Putamen (tissue), 1 donor: Measurements from ENCODE around the gene SH2D3A.

Experiments used
- DNase-seq: peaks from one replicate; pipeline ENCODE4 v3.0.0-alpha.2; 2016; ENCODE audit warnings: low spot score

The SH2D3A gene

DNA sequence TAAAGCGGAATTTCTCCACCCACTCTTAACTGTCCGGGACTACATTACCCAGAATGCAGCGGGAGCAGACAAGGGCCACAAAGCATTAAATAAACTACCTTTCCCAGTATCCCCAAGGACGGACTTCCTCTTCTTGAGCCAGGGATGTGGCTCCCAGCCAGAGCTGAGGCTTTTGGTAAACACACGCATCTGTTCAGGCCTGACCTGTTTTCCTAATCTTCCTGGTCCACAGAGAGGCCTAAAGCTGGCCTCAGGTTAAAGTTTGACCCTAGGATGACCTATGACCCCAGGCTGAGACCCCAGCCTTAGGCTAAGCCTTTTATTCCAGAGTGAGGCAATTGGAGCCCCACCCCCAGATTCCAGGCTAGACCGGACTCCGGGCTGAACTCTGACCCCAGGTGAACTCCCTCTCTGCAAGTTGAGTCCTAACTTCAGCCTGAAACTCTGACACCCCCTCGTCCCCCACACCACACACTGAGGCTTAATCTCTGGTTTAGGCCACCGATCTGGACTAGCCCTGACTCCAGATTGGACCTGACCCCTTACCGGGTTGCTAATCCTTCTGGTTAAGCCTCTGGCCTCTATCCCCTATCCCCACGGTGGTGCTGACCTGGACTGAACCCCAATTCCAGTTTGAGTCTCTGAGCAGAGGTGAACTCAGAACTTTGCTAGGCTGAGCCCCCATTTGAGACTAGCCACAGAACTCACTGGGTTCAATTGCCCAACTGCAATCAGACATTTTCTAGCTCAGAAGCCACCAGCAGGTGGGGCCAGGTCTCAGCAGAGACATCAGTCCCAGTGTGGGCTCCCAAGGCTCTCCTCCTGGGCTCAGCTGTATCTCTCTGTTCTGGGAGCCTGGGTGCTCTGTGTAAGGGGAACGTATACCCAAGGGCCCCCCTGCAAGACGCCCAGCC lies 29.1 kb downstream of the SH2D3A start:
- peak; percentile 100 for DNase-seq

- DNase-seq: peak; percentile 86
These were observed 29.9 kb downstream of the SH2D3A start, which contains the start of gene GPR108 for GRCh38 chr19:6737284-6737872. GPR108 (minus strand) TSS chr19:6737580; CDS start chr19:6737576, 4 bp downstream.

GRCh38 chr19:6736917-6737283 lies 30.3 kb downstream of the SH2D3A start:
- DNase-seq: no peak

DNA sequence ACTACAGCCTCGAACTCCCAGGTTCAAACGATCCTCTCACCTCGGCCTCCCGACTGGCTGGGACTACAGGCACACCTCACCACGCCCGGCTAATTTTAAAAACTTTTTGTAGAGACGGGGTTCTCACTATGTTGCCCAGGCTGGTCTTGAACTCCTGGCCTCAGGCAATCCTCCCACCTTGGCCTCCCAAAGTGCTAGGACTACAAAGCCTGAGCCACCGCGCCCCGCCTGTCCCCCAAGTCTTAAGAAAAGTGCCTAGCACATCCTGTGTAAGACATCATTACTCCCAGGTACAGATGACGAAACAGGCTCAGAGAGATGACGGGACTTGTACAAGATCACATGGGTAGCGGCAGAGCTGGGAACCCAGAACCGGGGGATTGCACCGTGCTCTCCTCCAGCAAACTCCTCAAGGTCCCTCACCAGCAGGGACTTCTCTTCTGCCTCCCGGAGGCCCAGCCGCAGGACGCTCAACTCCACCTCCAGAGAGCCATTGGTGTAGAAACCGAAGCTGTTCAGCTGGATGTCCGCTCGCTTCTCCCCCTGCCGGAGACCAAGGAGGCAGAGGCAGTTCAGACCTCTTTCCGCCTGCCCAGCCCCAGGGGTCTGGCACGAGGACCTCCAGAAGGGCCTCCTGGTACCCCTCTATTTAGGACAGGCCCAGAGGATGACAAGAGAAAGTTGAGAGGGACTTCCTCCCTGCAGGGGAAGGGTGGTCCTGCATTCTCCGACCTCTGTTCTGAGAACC lies 30.9 kb downstream of the SH2D3A start:
- peak; percentile 50 for DNase-seq

- no peak for DNase-seq
These were observed 31.9 kb downstream of the SH2D3A start for GRCh38 chr19:6735181-6735911.

DNA sequence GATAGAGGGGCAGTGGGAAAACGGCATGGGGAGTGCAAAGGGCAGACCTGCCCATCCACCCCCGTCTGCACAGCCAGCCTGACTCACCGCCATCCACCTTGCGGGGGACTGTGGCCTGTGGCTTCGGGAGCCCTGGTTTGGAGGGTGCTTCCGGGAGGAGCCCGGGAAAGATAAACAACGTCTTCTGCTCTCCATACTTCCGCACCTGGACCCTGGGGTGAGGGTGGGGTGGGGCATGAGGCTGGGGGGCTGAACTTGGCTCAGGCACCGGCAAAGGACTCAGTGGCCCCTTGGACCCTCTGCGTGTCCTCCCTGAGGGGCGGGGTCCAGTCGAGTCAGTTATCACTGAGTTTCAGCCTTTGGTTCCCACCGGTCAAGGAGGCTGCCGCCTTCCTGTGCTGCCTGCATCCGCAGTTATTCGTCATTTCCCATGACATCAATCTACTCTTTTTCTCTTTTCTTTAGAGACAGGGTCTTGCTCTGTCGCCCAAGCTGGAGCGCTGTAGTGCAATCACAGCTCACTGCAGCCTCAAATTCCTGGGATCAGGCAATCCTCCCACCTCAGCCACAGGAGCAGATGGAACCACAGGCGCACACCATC lies 33.0 kb downstream of the SH2D3A start:
- DNase-seq: no peak

GRCh38 chr19:6733338-6734095 lies 33.7 kb downstream of the SH2D3A start:
- no peak for DNase-seq

- no peak for DNase-seq
These were observed 34.4 kb downstream of the SH2D3A start for GRCh38 chr19:6732803-6733337.

GRCh38 chr19:6731822-6732221 lies 35.4 kb downstream of the SH2D3A start:
- no peak for DNase-seq

DNA sequence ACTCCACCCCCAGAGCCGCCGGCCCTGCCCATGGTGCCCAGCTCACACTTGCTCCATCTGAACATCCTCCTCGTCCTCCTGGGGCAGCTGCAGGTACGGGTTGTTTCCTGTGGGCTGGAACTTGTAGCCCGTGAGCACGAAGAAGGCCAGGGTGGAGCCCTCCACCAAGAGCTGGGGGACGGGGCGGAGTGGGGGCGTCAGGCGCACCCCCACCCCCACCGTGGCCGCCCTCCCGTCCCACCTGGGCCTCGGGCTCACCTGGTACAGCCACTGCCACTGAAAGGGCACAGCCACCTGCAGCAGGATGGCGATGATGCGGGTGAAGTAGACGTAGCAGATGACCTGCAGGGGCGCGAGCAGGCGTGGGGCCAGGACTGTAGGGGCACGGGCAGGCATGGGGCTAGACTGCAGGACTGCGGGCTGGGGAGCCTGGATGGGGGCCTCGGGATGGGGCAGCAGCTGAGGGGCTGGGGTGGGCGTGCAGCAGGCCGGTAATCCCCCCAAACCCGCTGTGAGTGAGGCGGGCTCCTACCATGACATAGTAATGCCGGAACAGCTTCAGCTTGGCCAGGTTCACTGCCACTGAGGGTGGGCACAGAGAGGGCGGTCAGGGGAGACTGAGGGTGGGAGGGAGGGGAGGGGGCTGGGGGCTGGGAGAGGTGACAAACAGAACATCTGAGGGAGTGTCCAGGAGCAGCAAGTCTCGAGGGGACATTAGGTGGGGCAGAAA lies 36.1 kb downstream of the SH2D3A start:
- no peak for DNase-seq

- peak; percentile 34 for DNase-seq
These were observed 37.0 kb downstream of the SH2D3A start for GRCh38 chr19:6730153-6730804.

GRCh38 chr19:6729573-6730152 lies 37.6 kb downstream of the SH2D3A start:
- DNase-seq: no peak

DNA sequence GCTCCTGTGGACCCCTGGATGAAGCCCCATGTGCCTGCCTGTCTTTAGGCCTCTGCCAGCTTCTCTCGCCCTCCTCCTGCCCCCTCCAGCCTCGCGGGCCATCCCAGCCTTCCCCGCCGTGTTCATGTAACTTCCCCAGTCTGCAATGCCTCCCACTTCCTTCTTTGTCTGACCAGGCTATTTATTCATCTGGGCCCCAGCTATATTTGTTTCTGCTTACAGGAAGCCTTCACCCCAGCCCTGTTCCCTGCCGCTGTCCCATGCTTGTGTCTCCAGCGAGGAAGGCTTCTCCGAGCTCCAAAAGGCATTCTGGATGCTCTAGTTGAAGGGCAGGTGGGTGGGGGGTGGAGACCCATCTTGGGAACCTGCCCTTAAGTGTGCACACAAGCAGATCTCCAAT lies 38.9 kb downstream of the SH2D3A start:
- DNase-seq: no peak

GRCh38 chr19:6725513-6726231 lies 41.6 kb downstream of the SH2D3A start:
- DNase-seq: no peak

GRCh38 chr19:6724631-6725492 lies 42.4 kb downstream of the SH2D3A start:
- DNase-seq: no peak

DNA sequence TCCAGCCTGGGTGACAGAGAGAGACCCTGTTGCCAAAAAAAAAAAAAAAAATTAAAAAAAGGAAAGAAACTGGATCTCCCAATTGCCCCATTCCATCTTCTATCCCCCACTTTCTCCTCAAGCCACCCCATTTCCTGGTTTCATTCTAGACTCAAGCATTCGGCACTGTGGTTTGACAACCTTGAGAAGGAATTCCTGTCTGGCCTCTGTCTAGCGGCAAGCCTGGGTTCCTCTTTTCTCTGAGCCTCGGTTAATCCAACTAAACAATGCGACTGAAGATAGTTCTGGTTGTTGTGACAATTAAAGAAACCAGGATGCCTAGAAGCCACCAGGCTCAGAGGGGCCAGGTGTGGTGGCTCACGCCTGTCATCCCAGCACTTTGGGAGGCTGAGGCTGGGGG lies 43.5 kb downstream of the SH2D3A start:
- DNase-seq: no peak

DNA sequence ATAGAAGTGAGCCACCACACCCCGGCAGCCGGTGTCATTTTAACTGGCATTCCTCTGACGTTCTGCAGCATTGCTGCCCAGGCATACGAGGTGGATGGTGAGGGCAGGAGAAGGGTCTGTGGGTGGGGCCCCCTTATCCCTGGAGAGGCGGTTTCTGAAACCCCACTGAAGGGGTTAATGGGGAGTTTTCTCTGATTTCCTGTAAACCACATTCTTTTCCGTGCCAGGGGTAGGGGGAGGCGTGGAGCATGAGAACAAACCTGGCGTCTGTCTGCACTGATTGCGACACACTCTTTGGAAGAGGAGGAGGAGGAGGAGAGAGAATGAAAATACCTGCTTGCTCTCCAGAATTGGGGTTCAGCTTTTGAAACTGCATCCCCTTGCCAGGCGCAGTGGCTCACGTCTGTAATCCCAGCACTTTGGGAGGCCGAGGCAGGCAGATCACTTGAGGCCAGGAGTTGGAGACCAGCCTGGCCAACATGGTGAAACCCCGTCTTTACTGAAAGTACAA lies 44.1 kb downstream of the SH2D3A start:
- DNase-seq: peak; percentile 58
